ENCODE data around the gene RIN3. TPM values are rescaled to one million over a fixed set of nuclear protein-coding genes. Genes with fewer than 3 reads are reported as not detected.

RIN3 gene
- total and polyA plus RNA-seq, 2 donors (not counting 3 experiments of a cell fraction or from before 2014, with no cell fraction given) = 5.1 to 20.8 TPM

GRCh38 chr14:92565040-92565717, 51.6 kb downstream of the RIN3 start:
- DNase-seq (ENCODE audit: low read depth, low spot score) = no peak
- ChIA-PET POLR2A (no interaction called here), CTCF (no interaction called here)
- Histone ChIP-seq H4K20me1 (replicated peaks; ENCODE audit: control insufficient read depth, extremely low read depth, insufficient read depth, low read length) (no peaks in the 10 kb centered on the region), H3K27me3 (ENCODE audit: control insufficient read depth in 2 of 2, insufficient read depth in 2 of 2, low read length in 2 of 2) (no peaks in the 10 kb centered on the region), H3K27ac (ENCODE audit: insufficient read depth, low read depth, low read length) (no peak overlapping the region), H3K4me3 (replicated peaks in 1 of 3; ENCODE audit: insufficient read depth in 1 of 3, low read depth in 1 of 3, low read length in 3 of 3) (no peak overlapping the region), H2AFZ (ENCODE audit: low read depth, low read length) (no peak overlapping the region), H3K4me1 (ENCODE audit: control insufficient read depth, extremely low read depth, insufficient read depth, low read length) (no peaks in the 10 kb centered on the region), H3K9me3 (replicated peaks; ENCODE audit: control insufficient read depth, insufficient read depth, low read length) (no peaks in the 10 kb centered on the region), H3K9ac (replicated peaks; ENCODE audit: extremely low read depth, insufficient read depth, low read length) (no peak overlapping the region), H3K79me2 (ENCODE audit: control insufficient read depth, insufficient read depth, low read length) (no peaks in the 10 kb centered on the region), H3K36me3 (ENCODE audit: control insufficient read depth in 2 of 2, extremely low read depth in 1 of 2, insufficient read depth in 2 of 2, low read length in 2 of 2) (no peaks in the 10 kb centered on the region), H3K4me2 (ENCODE audit: insufficient read depth, low read length) (no peak overlapping the region), H3K9me1 (replicated peaks; ENCODE audit: control insufficient read depth, extremely low read depth, insufficient read depth, low read length) (no peaks in the 10 kb centered on the region)
- no peak for FAIRE-seq
- intact Hi-C loops (cut with micrococcal nuclease) = no loop called here
- dilution Hi-C loops (cut with MboI; ENCODE audit: extremely low pct_ligation_motif_present, low sequenced_read_pairs) = no loop called here
- BruUV-seq (replicated peaks) = no TSS peak
- TF ChIP-seq GATA2 (IDR thresholded peaks at IDR 0.05; ENCODE audit: insufficient read depth, insufficient read length, low read depth, low read length) = no peak
- TF ChIP-seq MYC (IDR thresholded peaks at IDR 0.05; ENCODE audit: low read depth, low read length) = no peak
- no peak for TF ChIP-seq MAX (IDR thresholded peaks at IDR 0.05; ENCODE audit: insufficient read depth, insufficient read length)
- TF ChIP-seq POLR2AphosphoS5 (IDR thresholded peaks at IDR 0.05; ENCODE audit: insufficient read depth, low read depth, low read length) = no peak
- no peak for TF ChIP-seq FOS (IDR thresholded peaks at IDR 0.05; ENCODE audit: borderline replicate concordance, insufficient read depth, low read length)

DNA sequence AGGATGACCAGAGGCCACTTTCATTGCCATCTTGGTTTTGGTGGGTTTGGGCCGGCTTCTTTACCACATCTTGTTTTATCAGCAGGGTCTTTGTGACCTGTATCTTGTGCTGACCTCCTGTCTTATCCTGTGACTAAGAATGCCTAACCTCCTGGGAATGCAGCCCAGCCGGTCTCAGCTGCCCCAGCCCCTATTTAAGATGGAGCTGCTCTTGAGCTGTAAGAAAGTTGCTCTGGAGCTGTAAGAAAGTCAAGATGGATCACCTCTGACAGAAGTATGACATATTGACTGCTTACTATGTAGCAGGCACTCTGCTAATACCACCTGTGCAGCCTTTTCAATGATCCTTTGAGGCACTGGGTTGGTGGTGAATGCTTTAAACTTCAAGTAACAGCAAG, 52.1 kb downstream of the RIN3 start:
- H3K4me2 ChIP-seq (ENCODE audit: insufficient read depth, low read length) = no peak overlapping the region

More for the DNA sequence above, 52.1 kb downstream of the RIN3 start:
- Histone ChIP-seq H3K4me1 (ENCODE audit: control insufficient read depth, extremely low read depth, insufficient read depth, low read length) (no peaks in the 10 kb centered on the region), H3K9me3 (replicated peaks; ENCODE audit: control insufficient read depth, insufficient read depth, low read length) (no peaks in the 10 kb centered on the region), H3K9ac (replicated peaks; ENCODE audit: extremely low read depth, insufficient read depth, low read length) (no peak overlapping the region), H4K20me1 (replicated peaks; ENCODE audit: control insufficient read depth, extremely low read depth, insufficient read depth, low read length) (no peaks in the 10 kb centered on the region), H3K79me2 (ENCODE audit: control insufficient read depth, insufficient read depth, low read length) (no peaks in the 10 kb centered on the region), H3K36me3 (ENCODE audit: control insufficient read depth in 2 of 2, extremely low read depth in 1 of 2, insufficient read depth in 2 of 2, low read length in 2 of 2) (no peaks in the 10 kb centered on the region), H3K4me3 (replicated peaks in 1 of 3; ENCODE audit: insufficient read depth in 1 of 3, low read depth in 1 of 3, low read length in 3 of 3) (no peak overlapping the region), H3K9me1 (replicated peaks; ENCODE audit: control insufficient read depth, extremely low read depth, insufficient read depth, low read length) (no peaks in the 10 kb centered on the region), H2AFZ (ENCODE audit: low read depth, low read length) (no peak overlapping the region), H3K27ac (ENCODE audit: insufficient read depth, low read depth, low read length) (no peak overlapping the region), H3K27me3 (ENCODE audit: control insufficient read depth in 2 of 2, insufficient read depth in 2 of 2, low read length in 2 of 2) (no peaks in the 10 kb centered on the region)
- no TSS peak for BruUV-seq (replicated peaks)
- no peak for DNase-seq (ENCODE audit: low read depth, low spot score)
- dilution Hi-C loops (cut with MboI; ENCODE audit: extremely low pct_ligation_motif_present, low sequenced_read_pairs) (no loop called here), intact Hi-C loops (cut with micrococcal nuclease) (no loop called here)
- TF ChIP-seq POLR2AphosphoS5 (IDR thresholded peaks at IDR 0.05; ENCODE audit: insufficient read depth, low read depth, low read length) (no peak), POLR2A (IDR thresholded peaks at IDR 0.05; ENCODE audit: low read depth, low read length) (no peak), FOS (IDR thresholded peaks at IDR 0.05; ENCODE audit: borderline replicate concordance, insufficient read depth, low read length) (no peak), MAX (IDR thresholded peaks at IDR 0.05; ENCODE audit: insufficient read depth, insufficient read length) (no peak), JUN (IDR thresholded peaks at IDR 0.05; ENCODE audit: borderline replicate concordance, insufficient read depth, insufficient read length, low read depth) (no peak), MYC (IDR thresholded peaks at IDR 0.05; ENCODE audit: low read depth, low read length) (no peak), GATA2 (IDR thresholded peaks at IDR 0.05; ENCODE audit: insufficient read depth, insufficient read length, low read depth, low read length) (no peak), EZH2 (IDR thresholded peaks at IDR 0.05; ENCODE audit: borderline replicate concordance, low read depth, low read length, severe bottlenecking) (no peak)
- TF ChIP-seq, protein P1, sequence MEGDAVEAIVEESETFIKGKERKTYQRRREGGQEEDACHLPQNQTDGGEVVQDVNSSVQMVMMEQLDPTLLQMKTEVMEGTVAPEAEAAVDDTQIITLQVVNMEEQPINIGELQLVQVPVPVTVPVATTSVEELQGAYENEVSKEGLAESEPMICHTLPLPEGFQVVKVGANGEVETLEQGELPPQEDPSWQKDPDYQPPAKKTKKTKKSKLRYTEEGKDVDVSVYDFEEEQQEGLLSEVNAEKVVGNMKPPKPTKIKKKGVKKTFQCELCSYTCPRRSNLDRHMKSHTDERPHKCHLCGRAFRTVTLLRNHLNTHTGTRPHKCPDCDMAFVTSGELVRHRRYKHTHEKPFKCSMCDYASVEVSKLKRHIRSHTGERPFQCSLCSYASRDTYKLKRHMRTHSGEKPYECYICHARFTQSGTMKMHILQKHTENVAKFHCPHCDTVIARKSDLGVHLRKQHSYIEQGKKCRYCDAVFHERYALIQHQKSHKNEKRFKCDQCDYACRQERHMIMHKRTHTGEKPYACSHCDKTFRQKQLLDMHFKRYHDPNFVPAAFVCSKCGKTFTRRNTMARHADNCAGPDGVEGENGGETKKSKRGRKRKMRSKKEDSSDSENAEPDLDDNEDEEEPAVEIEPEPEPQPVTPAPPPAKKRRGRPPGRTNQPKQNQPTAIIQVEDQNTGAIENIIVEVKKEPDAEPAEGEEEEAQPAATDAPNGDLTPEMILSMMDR (IDR thresholded peaks at IDR 0.05; ENCODE audit: extremely low read depth in 1 of 2, insufficient read depth in 1 of 2, low read depth in 1 of 2, low read length in 2 of 2) = no peak
- ChIA-PET CTCF (no interaction called here), POLR2A (no interaction called here)
- no peak for FAIRE-seq
